WTC11 (cell line): ENCODE data around the gene PSMG4. TPM values are rescaled to one million over a fixed set of nuclear protein-coding genes. Genes with fewer than 3 reads are reported as not detected.

Experiments
- ATAC-seq: fragments of 200-7000 bp; cut with Tn5 transposase; 2 replicates; pipeline ENCODE4 v1.10.0; 2021; ENCODE audit warnings: mild to moderate bottlenecking, moderate library complexity
- CTCF ChIA-PET: fragments of 300-600 bp; sonication (Branson Sonifier 250); formaldehyde crosslinking; loops from one replicate; lab custom pipeline; 2021; ENCODE audit warnings: antibody characterized with exemption; lab: Charles Lee
- POLR2A ChIA-PET: fragments of 350-600 bp; sonication (Branson Sonifier 250); formaldehyde crosslinking; loops from one replicate; lab custom pipeline; 2021; ENCODE audit warnings: antibody characterized with exemption; lab: Charles Lee
- DNase-seq: peaks from one replicate; pipeline ENCODE4 v3.0.0; 2021; ENCODE audit warnings: low spot score
- H3K27ac Mint-ChIP-seq: 2 replicates; pipeline ENCODE4 v1.8.0; 2021; ENCODE audit warnings: mixed read lengths
- H3K27me3 Mint-ChIP-seq: 2 replicates; pipeline ENCODE4 v1.8.0; 2021; ENCODE audit warnings: low read depth, mild to moderate bottlenecking, moderate library complexity, mixed read lengths
- H3K36me3 Mint-ChIP-seq: 2 replicates; pipeline ENCODE4 v1.8.0; 2021; ENCODE audit warnings: mixed read lengths
- H3K4me1 Mint-ChIP-seq: 2 replicates; pipeline ENCODE4 v1.8.0; 2022; ENCODE audit warnings: mixed read lengths
- H3K4me3 Mint-ChIP-seq: 2 replicates; pipeline ENCODE4 v1.8.0; 2021; ENCODE audit warnings: mild to moderate bottlenecking, moderate library complexity, mixed read lengths
- H3K9me3 Mint-ChIP-seq: 2 replicates; pipeline ENCODE4 v1.8.0; 2021; ENCODE audit warnings: mixed read lengths
- ATF1 ChIP-seq: sonication (generic); formaldehyde crosslinking; IDR thresholded peaks from 2 replicates; pipeline ENCODE4 v1.8.1; 2023; ENCODE audit warnings: mild to moderate bottlenecking, moderate library complexity, missing genetic modification reagents
- CBFB ChIP-seq: sonication (generic); formaldehyde crosslinking; IDR thresholded peaks from 2 replicates; pipeline ENCODE4 v1.8.1; 2022; ENCODE audit warnings: mild to moderate bottlenecking, low read depth, missing genetic modification reagents
- FOXP1 ChIP-seq: sonication (generic); formaldehyde crosslinking; IDR thresholded peaks from 2 replicates; pipeline ENCODE4 v1.8.0; 2022; ENCODE audit warnings: missing genetic modification reagents, mild to moderate bottlenecking, moderate library complexity, borderline replicate concordance
- GRHL2 ChIP-seq: fragments of 250-450 bp; sonication (Bioruptor Pico); IDR thresholded peaks from 2 replicates; pipeline ENCODE4 v1.8.0; 2022; ENCODE audit warnings: mild to moderate bottlenecking, moderate library complexity; ENCODE audit not compliant: insufficient replicate concordance, severe bottlenecking
- NR2C2 ChIP-seq: sonication (generic); formaldehyde crosslinking; IDR thresholded peaks from 2 replicates; pipeline ENCODE4 v1.8.0; 2022; ENCODE audit warnings: mild to moderate bottlenecking, missing genetic modification reagents
- NR3C1 ChIP-seq: sonication (generic); formaldehyde crosslinking; conservative IDR thresholded peaks from 2 replicates; pipeline ENCODE4 v1.8.1; 2023; ENCODE audit warnings: low read depth, mild to moderate bottlenecking, missing genetic modification reagents
- SP1 ChIP-seq: sonication (generic); formaldehyde crosslinking; conservative IDR thresholded peaks from 2 replicates; pipeline ENCODE4 v1.8.1; 2022; ENCODE audit warnings: missing genetic modification reagents
- TEAD4 ChIP-seq: sonication (generic); formaldehyde crosslinking; IDR thresholded peaks from 2 replicates; pipeline ENCODE4 v1.8.0; 2022; ENCODE audit warnings: mild to moderate bottlenecking, missing genetic modification reagents
- ZNF219 ChIP-seq: sonication (generic); formaldehyde crosslinking; IDR thresholded peaks from 2 replicates; pipeline ENCODE4 v1.8.0; 2023; ENCODE audit warnings: missing genetic modification reagents, mild to moderate bottlenecking, borderline replicate concordance
- ZNF671 ChIP-seq: fragments of 250-450 bp; sonication (Bioruptor Pico); IDR thresholded peaks from 2 replicates; pipeline ENCODE4 v1.8.0; 2021; ENCODE audit warnings: mild to moderate bottlenecking
- total RNA-seq: library from RNA; stranded (reverse); gene quantifications from 3 replicates; pipeline ENCODE4 v1.2.3, GENCODE V29; 2021
- TF ChIP-seq, protein P1 (sequence below): sonication (generic); formaldehyde crosslinking; conservative IDR thresholded peaks from 2 replicates; pipeline ENCODE4 v1.8.1; 2023; ENCODE audit warnings: mild to moderate bottlenecking, low read depth, missing genetic modification reagents, moderate library complexity
- TF ChIP-seq, protein P2 (sequence below): fragments of 250-450 bp; sonication (Bioruptor Pico); IDR thresholded peaks from 2 replicates; pipeline ENCODE4 v1.9.0; 2021; ENCODE audit warnings: mild to moderate bottlenecking
- TF ChIP-seq, protein P3 (sequence below): fragments of 250-450 bp; sonication (Bioruptor Pico); IDR thresholded peaks from 2 replicates; pipeline ENCODE4 v1.9.0; 2021; ENCODE audit warnings: mild to moderate bottlenecking, borderline replicate concordance
- TF ChIP-seq, protein P4 (sequence below): sonication (generic); formaldehyde crosslinking; IDR thresholded peaks from 2 replicates; pipeline ENCODE4 v1.8.1; 2023; ENCODE audit warnings: mild to moderate bottlenecking, missing genetic modification reagents, moderate library complexity
- TF ChIP-seq, protein P5 (sequence below): sonication (generic); formaldehyde crosslinking; IDR thresholded peaks from 2 replicates; pipeline ENCODE4 v1.8.0; 2022; ENCODE audit warnings: mild to moderate bottlenecking, missing genetic modification reagents

Gene PSMG4
- total RNA-seq, 1 experiment from 2014 or later, result 38.2 TPM

DNA sequence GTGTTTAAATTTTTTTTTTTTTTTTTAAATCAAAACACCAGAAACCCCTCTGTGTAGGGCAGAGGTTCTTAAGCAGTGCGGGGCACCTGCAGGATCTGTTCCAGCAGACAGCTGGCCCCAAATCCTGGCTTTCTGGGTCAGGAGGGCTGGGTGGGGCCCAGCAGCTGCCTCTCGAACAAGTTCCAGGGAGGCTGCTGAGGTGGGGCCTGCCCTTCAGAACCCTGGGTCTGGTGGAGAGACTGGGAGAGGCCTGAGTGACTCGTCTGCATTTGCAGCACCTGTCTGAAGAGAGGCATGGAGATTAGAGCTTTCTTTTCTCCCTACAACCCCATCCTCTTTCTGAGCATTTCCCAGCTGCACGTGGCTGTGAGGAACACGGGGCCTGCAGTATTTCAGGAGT lies 8.4 kb downstream of the PSMG4 start (continued):
- TF ChIP-seq GRHL2 (CRISPR knock-in tag) (no peak), FOXP1 (CRISPR knock-in tag) (no peak), NR3C1 (CRISPR knock-in tag) (no peak), CBFB (CRISPR knock-in tag) (no peak), ZNF219 (CRISPR knock-in tag) (no peak), NR2C2 (no peak)
- TF ChIP-seq, protein P1, sequence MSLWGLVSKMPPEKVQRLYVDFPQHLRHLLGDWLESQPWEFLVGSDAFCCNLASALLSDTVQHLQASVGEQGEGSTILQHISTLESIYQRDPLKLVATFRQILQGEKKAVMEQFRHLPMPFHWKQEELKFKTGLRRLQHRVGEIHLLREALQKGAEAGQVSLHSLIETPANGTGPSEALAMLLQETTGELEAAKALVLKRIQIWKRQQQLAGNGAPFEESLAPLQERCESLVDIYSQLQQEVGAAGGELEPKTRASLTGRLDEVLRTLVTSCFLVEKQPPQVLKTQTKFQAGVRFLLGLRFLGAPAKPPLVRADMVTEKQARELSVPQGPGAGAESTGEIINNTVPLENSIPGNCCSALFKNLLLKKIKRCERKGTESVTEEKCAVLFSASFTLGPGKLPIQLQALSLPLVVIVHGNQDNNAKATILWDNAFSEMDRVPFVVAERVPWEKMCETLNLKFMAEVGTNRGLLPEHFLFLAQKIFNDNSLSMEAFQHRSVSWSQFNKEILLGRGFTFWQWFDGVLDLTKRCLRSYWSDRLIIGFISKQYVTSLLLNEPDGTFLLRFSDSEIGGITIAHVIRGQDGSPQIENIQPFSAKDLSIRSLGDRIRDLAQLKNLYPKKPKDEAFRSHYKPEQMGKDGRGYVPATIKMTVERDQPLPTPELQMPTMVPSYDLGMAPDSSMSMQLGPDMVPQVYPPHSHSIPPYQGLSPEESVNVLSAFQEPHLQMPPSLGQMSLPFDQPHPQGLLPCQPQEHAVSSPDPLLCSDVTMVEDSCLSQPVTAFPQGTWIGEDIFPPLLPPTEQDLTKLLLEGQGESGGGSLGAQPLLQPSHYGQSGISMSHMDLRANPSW (CRISPR knock-in tag), result no peak
- TF ChIP-seq, protein P2, sequence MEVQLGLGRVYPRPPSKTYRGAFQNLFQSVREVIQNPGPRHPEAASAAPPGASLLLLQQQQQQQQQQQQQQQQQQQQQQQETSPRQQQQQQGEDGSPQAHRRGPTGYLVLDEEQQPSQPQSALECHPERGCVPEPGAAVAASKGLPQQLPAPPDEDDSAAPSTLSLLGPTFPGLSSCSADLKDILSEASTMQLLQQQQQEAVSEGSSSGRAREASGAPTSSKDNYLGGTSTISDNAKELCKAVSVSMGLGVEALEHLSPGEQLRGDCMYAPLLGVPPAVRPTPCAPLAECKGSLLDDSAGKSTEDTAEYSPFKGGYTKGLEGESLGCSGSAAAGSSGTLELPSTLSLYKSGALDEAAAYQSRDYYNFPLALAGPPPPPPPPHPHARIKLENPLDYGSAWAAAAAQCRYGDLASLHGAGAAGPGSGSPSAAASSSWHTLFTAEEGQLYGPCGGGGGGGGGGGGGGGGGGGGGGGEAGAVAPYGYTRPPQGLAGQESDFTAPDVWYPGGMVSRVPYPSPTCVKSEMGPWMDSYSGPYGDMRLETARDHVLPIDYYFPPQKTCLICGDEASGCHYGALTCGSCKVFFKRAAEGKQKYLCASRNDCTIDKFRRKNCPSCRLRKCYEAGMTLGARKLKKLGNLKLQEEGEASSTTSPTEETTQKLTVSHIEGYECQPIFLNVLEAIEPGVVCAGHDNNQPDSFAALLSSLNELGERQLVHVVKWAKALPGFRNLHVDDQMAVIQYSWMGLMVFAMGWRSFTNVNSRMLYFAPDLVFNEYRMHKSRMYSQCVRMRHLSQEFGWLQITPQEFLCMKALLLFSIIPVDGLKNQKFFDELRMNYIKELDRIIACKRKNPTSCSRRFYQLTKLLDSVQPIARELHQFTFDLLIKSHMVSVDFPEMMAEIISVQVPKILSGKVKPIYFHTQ, result no peak
- TF ChIP-seq, protein P3, sequence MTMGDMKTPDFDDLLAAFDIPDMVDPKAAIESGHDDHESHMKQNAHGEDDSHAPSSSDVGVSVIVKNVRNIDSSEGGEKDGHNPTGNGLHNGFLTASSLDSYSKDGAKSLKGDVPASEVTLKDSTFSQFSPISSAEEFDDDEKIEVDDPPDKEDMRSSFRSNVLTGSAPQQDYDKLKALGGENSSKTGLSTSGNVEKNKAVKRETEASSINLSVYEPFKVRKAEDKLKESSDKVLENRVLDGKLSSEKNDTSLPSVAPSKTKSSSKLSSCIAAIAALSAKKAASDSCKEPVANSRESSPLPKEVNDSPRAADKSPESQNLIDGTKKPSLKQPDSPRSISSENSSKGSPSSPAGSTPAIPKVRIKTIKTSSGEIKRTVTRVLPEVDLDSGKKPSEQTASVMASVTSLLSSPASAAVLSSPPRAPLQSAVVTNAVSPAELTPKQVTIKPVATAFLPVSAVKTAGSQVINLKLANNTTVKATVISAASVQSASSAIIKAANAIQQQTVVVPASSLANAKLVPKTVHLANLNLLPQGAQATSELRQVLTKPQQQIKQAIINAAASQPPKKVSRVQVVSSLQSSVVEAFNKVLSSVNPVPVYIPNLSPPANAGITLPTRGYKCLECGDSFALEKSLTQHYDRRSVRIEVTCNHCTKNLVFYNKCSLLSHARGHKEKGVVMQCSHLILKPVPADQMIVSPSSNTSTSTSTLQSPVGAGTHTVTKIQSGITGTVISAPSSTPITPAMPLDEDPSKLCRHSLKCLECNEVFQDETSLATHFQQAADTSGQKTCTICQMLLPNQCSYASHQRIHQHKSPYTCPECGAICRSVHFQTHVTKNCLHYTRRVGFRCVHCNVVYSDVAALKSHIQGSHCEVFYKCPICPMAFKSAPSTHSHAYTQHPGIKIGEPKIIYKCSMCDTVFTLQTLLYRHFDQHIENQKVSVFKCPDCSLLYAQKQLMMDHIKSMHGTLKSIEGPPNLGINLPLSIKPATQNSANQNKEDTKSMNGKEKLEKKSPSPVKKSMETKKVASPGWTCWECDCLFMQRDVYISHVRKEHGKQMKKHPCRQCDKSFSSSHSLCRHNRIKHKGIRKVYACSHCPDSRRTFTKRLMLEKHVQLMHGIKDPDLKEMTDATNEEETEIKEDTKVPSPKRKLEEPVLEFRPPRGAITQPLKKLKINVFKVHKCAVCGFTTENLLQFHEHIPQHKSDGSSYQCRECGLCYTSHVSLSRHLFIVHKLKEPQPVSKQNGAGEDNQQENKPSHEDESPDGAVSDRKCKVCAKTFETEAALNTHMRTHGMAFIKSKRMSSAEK, result no peak

DNA sequence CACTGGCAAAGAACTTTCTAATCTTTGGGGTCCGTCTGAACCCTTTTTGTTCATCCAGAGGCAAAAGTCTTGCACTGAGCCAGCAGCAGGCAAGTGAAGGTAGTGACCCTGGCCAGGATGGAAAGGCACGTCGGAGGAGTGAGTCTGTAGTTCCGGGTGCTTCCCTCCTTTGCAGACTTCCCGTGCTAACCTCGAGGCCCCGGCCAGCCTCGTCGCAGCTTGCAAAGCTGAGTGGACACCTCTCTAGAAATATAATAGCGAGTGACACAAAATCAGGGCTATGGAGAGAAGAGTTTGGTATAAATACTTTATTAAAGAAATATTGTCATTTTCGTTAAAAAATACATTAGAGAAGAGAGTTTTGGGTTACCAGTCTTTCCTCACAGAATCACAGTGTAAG lies 9.9 kb downstream of the PSMG4 start:
- TF ChIP-seq TEAD4, result no peak
- no peak for TF ChIP-seq SP1 (CRISPR knock-in tag)
- TF ChIP-seq, protein P3, result no peak
- TF ChIP-seq ZNF671, result no peak
- TF ChIP-seq, protein P4, sequence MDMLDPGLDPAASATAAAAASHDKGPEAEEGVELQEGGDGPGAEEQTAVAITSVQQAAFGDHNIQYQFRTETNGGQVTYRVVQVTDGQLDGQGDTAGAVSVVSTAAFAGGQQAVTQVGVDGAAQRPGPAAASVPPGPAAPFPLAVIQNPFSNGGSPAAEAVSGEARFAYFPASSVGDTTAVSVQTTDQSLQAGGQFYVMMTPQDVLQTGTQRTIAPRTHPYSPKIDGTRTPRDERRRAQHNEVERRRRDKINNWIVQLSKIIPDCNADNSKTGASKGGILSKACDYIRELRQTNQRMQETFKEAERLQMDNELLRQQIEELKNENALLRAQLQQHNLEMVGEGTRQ (CRISPR knock-in tag), result no peak
- TF ChIP-seq FOXP1 (CRISPR knock-in tag), result no peak
- TF ChIP-seq, protein P5, sequence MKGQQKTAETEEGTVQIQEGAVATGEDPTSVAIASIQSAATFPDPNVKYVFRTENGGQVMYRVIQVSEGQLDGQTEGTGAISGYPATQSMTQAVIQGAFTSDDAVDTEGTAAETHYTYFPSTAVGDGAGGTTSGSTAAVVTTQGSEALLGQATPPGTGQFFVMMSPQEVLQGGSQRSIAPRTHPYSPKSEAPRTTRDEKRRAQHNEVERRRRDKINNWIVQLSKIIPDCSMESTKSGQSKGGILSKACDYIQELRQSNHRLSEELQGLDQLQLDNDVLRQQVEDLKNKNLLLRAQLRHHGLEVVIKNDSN (CRISPR knock-in tag), result no peak
- TF ChIP-seq ATF1 (CRISPR knock-in tag), result no peak
- ChIA-PET POLR2A (no interaction called here), CTCF (no interaction called here)
- Mint-ChIP-seq H3K4me3 (no peak overlapping the region), H3K27ac (peak overlapping the region; percentile 66; the same call in 1 of the 2 replicates), H3K36me3 (peaks cover 69% of the 10 kb centered on the region), H3K4me1 (peaks cover 9% of the 10 kb centered on the region), H3K9me3 (no peaks in the 10 kb centered on the region; the same call in 1 of the 2 replicates), H3K27me3 (no peaks in the 10 kb centered on the region)
- no peak for DNase-seq
- no peak for ATAC-seq
